Fibroblast of lung (primary cell): Measurements from ENCODE around the gene TEX19.

ENCODE experiments used
- EZH2 ChIP-seq: IDR thresholded peaks from 2 replicates; pipeline ENCODE4 v1.5.1; 2012; ENCODE audit warnings: low read length, control low read depth, mild to moderate bottlenecking; ENCODE audit errors: missing control alignments
- TF ChIP-seq, protein P1 (sequence below), 2 donors: IDR thresholded peaks in 1 of 2; conservative IDR thresholded peaks in 1 of 2; 1 replicate in 1 of 2; 2 replicates in 1 of 2; pipeline ENCODE4 v1.5.1; 2011 to 2012; ENCODE audit warnings: low read length in 2 of 2, control low read depth in 1 of 2, inconsistent platforms in 1 of 2, low read depth in 1 of 2, mild to moderate bottlenecking in 1 of 2

DNA sequence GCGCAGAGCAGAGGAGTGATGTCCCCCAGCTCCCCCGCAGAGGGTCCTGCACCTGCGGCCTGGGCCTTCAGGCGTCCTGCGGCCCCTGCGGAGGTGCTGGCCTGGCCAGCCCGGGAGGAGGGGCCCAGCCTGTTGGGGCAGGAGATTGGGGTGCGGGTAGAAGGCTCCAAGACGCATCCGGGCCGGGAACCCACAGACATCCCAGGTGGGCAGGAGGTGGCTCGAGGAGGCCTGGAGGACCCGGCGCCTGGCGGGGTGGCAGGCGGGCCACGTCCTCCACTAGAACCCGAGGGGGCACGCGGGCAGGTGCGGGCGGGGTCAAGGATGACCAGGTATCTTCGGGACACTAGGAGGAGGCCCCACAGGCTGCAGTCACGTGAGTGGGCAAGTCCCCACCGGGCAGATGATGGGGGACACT lies 24.8 kb upstream of the TEX19 start:
- TF ChIP-seq, protein P1, sequence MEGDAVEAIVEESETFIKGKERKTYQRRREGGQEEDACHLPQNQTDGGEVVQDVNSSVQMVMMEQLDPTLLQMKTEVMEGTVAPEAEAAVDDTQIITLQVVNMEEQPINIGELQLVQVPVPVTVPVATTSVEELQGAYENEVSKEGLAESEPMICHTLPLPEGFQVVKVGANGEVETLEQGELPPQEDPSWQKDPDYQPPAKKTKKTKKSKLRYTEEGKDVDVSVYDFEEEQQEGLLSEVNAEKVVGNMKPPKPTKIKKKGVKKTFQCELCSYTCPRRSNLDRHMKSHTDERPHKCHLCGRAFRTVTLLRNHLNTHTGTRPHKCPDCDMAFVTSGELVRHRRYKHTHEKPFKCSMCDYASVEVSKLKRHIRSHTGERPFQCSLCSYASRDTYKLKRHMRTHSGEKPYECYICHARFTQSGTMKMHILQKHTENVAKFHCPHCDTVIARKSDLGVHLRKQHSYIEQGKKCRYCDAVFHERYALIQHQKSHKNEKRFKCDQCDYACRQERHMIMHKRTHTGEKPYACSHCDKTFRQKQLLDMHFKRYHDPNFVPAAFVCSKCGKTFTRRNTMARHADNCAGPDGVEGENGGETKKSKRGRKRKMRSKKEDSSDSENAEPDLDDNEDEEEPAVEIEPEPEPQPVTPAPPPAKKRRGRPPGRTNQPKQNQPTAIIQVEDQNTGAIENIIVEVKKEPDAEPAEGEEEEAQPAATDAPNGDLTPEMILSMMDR (conservative IDR thresholded peaks at IDR 0.05 in 1 of 2, IDR thresholded peaks at IDR 0.05 in 1 of 2; ENCODE audit: low read depth in 1 of 2, low read length in 2 of 2): no peak
- no peak for TF ChIP-seq EZH2
